SU-DHL-6 (cell line): ENCODE measurements around the gene PDAP1.

Experiments used
- EZH2phosphoT487 ChIP-seq: fragments of 200-600 bp; sonication (generic), shearing (Covaris generic); conservative IDR thresholded peaks from 2 replicates; pipeline ENCODE4 v1.6.1; 2018; ENCODE audit warnings: mild to moderate bottlenecking, antibody characterized with exemption, low read length, moderate library complexity, mixed read lengths
- TF ChIP-seq, protein P1 (sequence below): fragments of 200-600 bp; sonication (generic); IDR thresholded peaks from one replicate; pipeline ENCODE4 v1.5.1; 2017; ENCODE audit warnings: antibody characterized with exemption, mild to moderate bottlenecking, low read length, moderate library complexity; ENCODE audit not compliant: insufficient read depth, poor library complexity, severe bottlenecking

DNA sequence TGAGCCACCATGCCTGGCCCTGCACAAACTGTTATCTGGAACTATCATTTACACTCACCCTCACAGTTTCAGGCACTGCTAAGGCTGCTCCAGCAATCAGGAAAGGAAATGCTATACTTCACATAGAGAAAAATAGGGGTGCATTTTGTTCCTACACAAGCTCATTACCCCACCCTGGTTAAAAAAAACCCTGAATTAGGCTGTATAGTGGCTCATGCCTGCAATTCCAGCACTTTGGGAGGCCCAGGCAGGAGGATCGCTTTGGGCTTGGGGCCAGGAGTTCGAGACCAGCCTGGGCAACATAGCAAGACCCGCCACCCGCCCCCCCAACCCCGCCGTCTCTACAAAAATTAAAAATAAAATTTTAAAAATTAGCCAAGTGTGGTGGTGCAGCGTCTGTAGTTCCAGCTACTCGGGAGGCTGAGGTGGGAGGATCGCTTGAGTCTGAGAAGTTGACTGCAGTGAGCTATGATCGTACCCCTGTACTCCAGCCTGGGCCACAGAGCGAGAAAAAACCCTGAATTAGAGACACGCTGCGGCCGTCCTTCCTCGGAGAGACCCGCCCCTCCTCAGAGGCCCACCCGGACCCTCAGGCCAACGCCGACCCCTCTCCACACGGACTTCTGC, 29.7 kb upstream of the PDAP1 start:
- TF ChIP-seq, protein P1, sequence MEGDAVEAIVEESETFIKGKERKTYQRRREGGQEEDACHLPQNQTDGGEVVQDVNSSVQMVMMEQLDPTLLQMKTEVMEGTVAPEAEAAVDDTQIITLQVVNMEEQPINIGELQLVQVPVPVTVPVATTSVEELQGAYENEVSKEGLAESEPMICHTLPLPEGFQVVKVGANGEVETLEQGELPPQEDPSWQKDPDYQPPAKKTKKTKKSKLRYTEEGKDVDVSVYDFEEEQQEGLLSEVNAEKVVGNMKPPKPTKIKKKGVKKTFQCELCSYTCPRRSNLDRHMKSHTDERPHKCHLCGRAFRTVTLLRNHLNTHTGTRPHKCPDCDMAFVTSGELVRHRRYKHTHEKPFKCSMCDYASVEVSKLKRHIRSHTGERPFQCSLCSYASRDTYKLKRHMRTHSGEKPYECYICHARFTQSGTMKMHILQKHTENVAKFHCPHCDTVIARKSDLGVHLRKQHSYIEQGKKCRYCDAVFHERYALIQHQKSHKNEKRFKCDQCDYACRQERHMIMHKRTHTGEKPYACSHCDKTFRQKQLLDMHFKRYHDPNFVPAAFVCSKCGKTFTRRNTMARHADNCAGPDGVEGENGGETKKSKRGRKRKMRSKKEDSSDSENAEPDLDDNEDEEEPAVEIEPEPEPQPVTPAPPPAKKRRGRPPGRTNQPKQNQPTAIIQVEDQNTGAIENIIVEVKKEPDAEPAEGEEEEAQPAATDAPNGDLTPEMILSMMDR, result no peak
- TF ChIP-seq EZH2phosphoT487, result no peak
